H9 (cell line): Measurements from ENCODE around the gene KDM2A. TPM values are rescaled to one million over a fixed set of nuclear protein-coding genes. Genes with fewer than 3 reads are reported as not detected.

ENCODE experiments used
- DNase-seq: peaks from one replicate; pipeline ENCODE4 v3.0.0-alpha.2; 2017
- H2AFZ ChIP-seq: one replicate; pipeline ENCODE4 v1.6.1; 2013; ENCODE audit warnings: mild to moderate bottlenecking, low read length, control low read depth, moderate library complexity
- H2AK5ac ChIP-seq: 2 replicates; pipeline ENCODE4 v1.6.1; 2013; ENCODE audit warnings: low read length, control low read depth, mixed read lengths; ENCODE audit not compliant: insufficient read length
- H2BK120ac ChIP-seq: one replicate; pipeline ENCODE4 v1.6.1; 2013; ENCODE audit warnings: low read depth, mild to moderate bottlenecking, low read length, control low read depth, inconsistent platforms; ENCODE audit not compliant: poor library complexity, severe bottlenecking
- H2BK12ac ChIP-seq: 2 replicates; pipeline ENCODE4 v1.6.1; 2013; ENCODE audit warnings: low read length, control low read depth, mixed read lengths, low read depth; ENCODE audit not compliant: insufficient read length
- H2BK15ac ChIP-seq: 2 replicates; pipeline ENCODE4 v1.6.1; 2013; ENCODE audit warnings: low read depth, low read length, control low read depth
- H2BK20ac ChIP-seq: one replicate; pipeline ENCODE4 v1.6.1; 2013; ENCODE audit warnings: low read depth, mild to moderate bottlenecking, low read length, control low read depth, inconsistent platforms; ENCODE audit not compliant: poor library complexity, severe bottlenecking
- H2BK5ac ChIP-seq: 2 replicates; pipeline ENCODE4 v1.6.1; 2013; ENCODE audit warnings: low read length, control low read depth, mixed read lengths; ENCODE audit not compliant: insufficient read length
- H3K14ac ChIP-seq: 2 replicates; pipeline ENCODE4 v1.6.1; 2013; ENCODE audit warnings: low read length, control low read depth; ENCODE audit not compliant: insufficient read depth
- H3K18ac ChIP-seq: 2 replicates; pipeline ENCODE4 v1.6.1; 2013; ENCODE audit warnings: low read depth, mild to moderate bottlenecking, mixed read lengths, low read length, control low read depth; ENCODE audit not compliant: insufficient read length
- H3K23ac ChIP-seq: 2 replicates; pipeline ENCODE4 v1.6.1; 2013; ENCODE audit warnings: low read length, control low read depth, mixed read lengths, low read depth; ENCODE audit not compliant: insufficient read length
- H3K23me2 ChIP-seq: 2 replicates; pipeline ENCODE4 v1.6.1; 2013; ENCODE audit warnings: low read depth, mild to moderate bottlenecking, mixed read lengths, low read length, control low read depth; ENCODE audit not compliant: insufficient read length, poor library complexity, severe bottlenecking
- H3K27ac ChIP-seq: 2 replicates; pipeline ENCODE4 v1.5.1; 2013; ENCODE audit warnings: low read length, control low read depth, mixed read lengths, low read depth; ENCODE audit not compliant: insufficient read length
- H3K27me3 ChIP-seq: 2 replicates; pipeline ENCODE4 v1.6.1; 2013; ENCODE audit warnings: low read length, control low read depth, inconsistent platforms; ENCODE audit not compliant: insufficient read depth
- H3K4ac ChIP-seq: 2 replicates; pipeline ENCODE4 v1.6.1; 2013; ENCODE audit warnings: low read depth, mild to moderate bottlenecking, control low read depth, inconsistent platforms, low read length, moderate library complexity
- H3K4me1 ChIP-seq: 2 replicates; pipeline ENCODE4 v1.6.1; 2013; ENCODE audit warnings: low read length, control low read depth, inconsistent platforms; ENCODE audit not compliant: insufficient read depth
- H3K4me2 ChIP-seq: 2 replicates; pipeline ENCODE4 v1.6.1; 2013; ENCODE audit warnings: low read length, control low read depth, mixed read lengths; ENCODE audit not compliant: insufficient read length, insufficient read depth
- H3K56ac ChIP-seq: 2 replicates; pipeline ENCODE4 v1.6.1; 2013; ENCODE audit warnings: low read depth, mild to moderate bottlenecking, mixed read lengths, low read length, control low read depth; ENCODE audit not compliant: insufficient read length
- H3K79me1 ChIP-seq: 2 replicates; pipeline ENCODE4 v1.6.1; 2013; ENCODE audit warnings: low read depth, mild to moderate bottlenecking, moderate library complexity, low read length, control low read depth, inconsistent platforms; ENCODE audit not compliant: insufficient read depth, poor library complexity, severe bottlenecking
- H3K79me2 ChIP-seq: 2 replicates; pipeline ENCODE4 v1.6.1; 2013; ENCODE audit warnings: low read length, control low read depth, inconsistent platforms; ENCODE audit not compliant: insufficient read depth
- H3K9ac ChIP-seq: 2 replicates; pipeline ENCODE4 v1.6.1; 2013; ENCODE audit warnings: low read length, control low read depth, mixed read lengths; ENCODE audit not compliant: insufficient read length; ENCODE audit errors: extremely low read depth
- H3K9me3 ChIP-seq: one replicate; pipeline ENCODE4 v1.6.1; 2013; ENCODE audit warnings: low read depth, low read length, inconsistent platforms; ENCODE audit not compliant: control insufficient read depth
- H3T11ph ChIP-seq: one replicate; pipeline ENCODE4 v1.6.1; 2013; ENCODE audit warnings: mild to moderate bottlenecking, low read length, control low read depth, inconsistent platforms
- H4K20me1 ChIP-seq: one replicate; pipeline ENCODE4 v1.6.1; 2013; ENCODE audit not compliant: control insufficient read depth, insufficient read length, insufficient read depth
- H4K5ac ChIP-seq: 2 replicates; pipeline ENCODE4 v1.6.1; 2013; ENCODE audit warnings: low read depth, mild to moderate bottlenecking, mixed read lengths, low read length, control low read depth; ENCODE audit not compliant: insufficient read length
- H4K8ac ChIP-seq: replicated peaks from 2 replicates; pipeline ENCODE4 v1.6.1; 2013; ENCODE audit warnings: low read length, control low read depth, mixed read lengths, low read depth; ENCODE audit not compliant: insufficient read length
- H4K91ac ChIP-seq: 2 replicates; pipeline ENCODE4 v1.6.1; 2013; ENCODE audit warnings: low read depth, mild to moderate bottlenecking, moderate library complexity, mixed read lengths, low read length, control low read depth; ENCODE audit not compliant: insufficient read length
- H3K27ac Mint-ChIP-seq, 3 experiments: 2 replicates in 2 of 3; 3 replicates in 1 of 3; pipeline ENCODE4 v1.8.0; 2020 to 2021; ENCODE audit warnings: mixed read lengths in 3 of 3, mild to moderate bottlenecking in 1 of 3, moderate library complexity in 1 of 3
- H3K27me3 Mint-ChIP-seq: 2 replicates; pipeline ENCODE4 v1.8.0; 2021; ENCODE audit warnings: low read depth, mild to moderate bottlenecking, moderate library complexity, mixed read lengths
- H3K36me3 Mint-ChIP-seq, 3 experiments: 2 replicates in 2 of 3; 3 replicates in 1 of 3; pipeline ENCODE4 v1.8.0; 2020 to 2021; ENCODE audit warnings: low read depth in 3 of 3, mixed read lengths in 3 of 3; ENCODE audit not compliant: insufficient read depth in 1 of 3
- H3K4me1 Mint-ChIP-seq, 2 experiments: 2 replicates each; pipeline ENCODE4 v1.8.0; 2020; ENCODE audit warnings: mixed read lengths in 2 of 2
- H3K4me3 Mint-ChIP-seq, 2 experiments: 2 replicates in 1 of 2; 3 replicates in 1 of 2; pipeline ENCODE4 v1.8.0; 2020 to 2021; ENCODE audit warnings: mild to moderate bottlenecking in 2 of 2, mixed read lengths in 2 of 2, moderate library complexity in 1 of 2
- H3K9me3 Mint-ChIP-seq, 2 experiments: 2 replicates in 1 of 2; 3 replicates in 1 of 2; pipeline ENCODE4 v1.8.0; 2020; ENCODE audit warnings: mild to moderate bottlenecking in 2 of 2, mixed read lengths in 2 of 2, moderate library complexity in 1 of 2
- CTCF ChIP-seq: fragments of 200-600 bp; sonication (generic); conservative IDR thresholded peaks from 3 replicates; pipeline ENCODE4 v1.8.0; 2021; ENCODE audit warnings: antibody characterized with exemption, mild to moderate bottlenecking
- WGBS: extraction: QIAGEN DNeasy Blood & Tissue Kit; methylation state at CpG from one replicate; pipeline ENCODE4 v1.1.7; 2013; ENCODE audit warnings: missing lambda C conversion rate, low lambda C conversion rate, mixed read lengths; ENCODE audit not compliant: insufficient read length; ENCODE audit errors: extremely low coverage; 5-methylcytosine and 5-hydroxymethylcytosine counted together
- total RNA-seq: library from RNA; stranded (reverse); gene quantifications from 2 replicates; pipeline ENCODE4 v1.2.1, GENCODE V29; 2021

Gene KDM2A
- total RNA-seq, 1 experiment from 2014 or later: 85.9 TPM

DNA sequence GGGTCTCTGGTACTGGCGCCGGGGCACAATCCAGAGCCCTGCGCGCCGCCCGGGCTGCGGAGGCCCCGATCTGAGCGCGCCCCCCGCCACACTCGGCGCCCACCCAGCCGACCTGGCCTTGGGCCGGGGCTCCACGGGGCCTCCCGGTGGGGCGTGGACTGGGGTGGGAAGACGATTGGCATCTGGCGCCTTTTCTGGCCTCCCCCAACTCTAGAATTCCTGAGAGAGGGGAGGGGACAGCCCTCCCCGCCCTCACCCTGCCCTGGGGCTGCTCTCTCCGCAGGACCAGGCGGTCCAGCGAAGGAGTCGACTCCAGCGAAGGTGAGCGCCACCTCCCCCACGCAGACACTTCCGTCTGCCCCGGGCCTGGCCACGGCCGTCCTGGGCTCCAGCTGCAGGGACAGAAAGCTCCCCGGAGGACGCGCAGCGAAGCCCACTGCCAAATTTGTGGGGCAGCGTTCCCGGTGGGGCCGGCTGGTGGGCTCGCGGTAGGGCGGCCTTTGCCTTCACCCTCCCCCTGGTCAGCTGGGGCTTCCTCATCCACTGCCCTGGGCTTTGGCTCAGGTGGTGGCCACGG is 184.9 kb downstream of the KDM2A start:
- no peak overlapping the region for H4K5ac ChIP-seq
- H3K23me2 ChIP-seq: peaks cover 16% of the 10 kb centered on the region
- H3K27me3 ChIP-seq: no peaks in the 10 kb centered on the region
- no peak overlapping the region for H2BK20ac ChIP-seq
- H2BK120ac ChIP-seq: no peak overlapping the region
- H4K8ac ChIP-seq: no peak overlapping the region
- no peaks in the 10 kb centered on the region for H4K20me1 ChIP-seq
- no peaks in the 10 kb centered on the region for H3K9me3 ChIP-seq
- H3K14ac ChIP-seq: no peak overlapping the region; the same call in 1 of the 2 replicates
- Mint-ChIP-seq H3K27me3 (peaks cover 6% of the 10 kb centered on the region), H3K27ac (no peak overlapping the region), H3K9me3 (no peaks in the 10 kb centered on the region), H3K4me1 (peaks cover 11 to 16% of the 10 kb centered on the region in 2 experiments), H3K4me3 (peak overlapping the region; percentile 65 to 74), H3K36me3 (peaks cover 0 to 26% (median 8%) of the 10 kb centered on the region in 3 experiments; a peak in 4 of 7 replicates)
- no peak overlapping the region for H3K23ac ChIP-seq
- H2BK15ac ChIP-seq: no peak overlapping the region
- DNase-seq: peak; percentile 38
- H2BK5ac ChIP-seq: no peak overlapping the region
- H3T11ph ChIP-seq: no peak overlapping the region
- no peaks in the 10 kb centered on the region for H3K4me1 ChIP-seq
- H3K4ac ChIP-seq: no peak overlapping the region
- WGBS: no CpG with 5 or more reads among the region's 43 CpGs
- H3K79me2 ChIP-seq: no peaks in the 10 kb centered on the region
- H3K27ac ChIP-seq: no peak overlapping the region
- H4K91ac ChIP-seq: no peak overlapping the region
- no peaks in the 10 kb centered on the region for H3K79me1 ChIP-seq
- H3K9ac ChIP-seq: no peak overlapping the region
- H3K56ac ChIP-seq: no peak overlapping the region
- TF ChIP-seq CTCF: no peak
- peak overlapping the region; percentile 65 for H3K4me2 ChIP-seq
- no peak overlapping the region for H2BK12ac ChIP-seq
- no peak overlapping the region for H2AFZ ChIP-seq
- H2AK5ac ChIP-seq: no peak overlapping the region
- no peak overlapping the region for H3K18ac ChIP-seq
